GM19099 (cell line): ENCODE measurements around the gene ANAPC16.

Experiments used
- POLR2A ChIP-seq: IDR thresholded peaks from 3 replicates; pipeline ENCODE4 v1.6.1; 2011; ENCODE audit warnings: low read depth; ENCODE audit not compliant: insufficient read length; ENCODE audit errors: extremely low read depth

ANAPC16 gene

GRCh38 chr10:72200883-72201282 is 14.9 kb upstream of the ANAPC16 start:
- no peak for TF ChIP-seq POLR2A

- TF ChIP-seq POLR2A = no peak
Measured at GRCh38 chr10:72201293-72201692, 14.5 kb upstream of the ANAPC16 start.

- no peak for TF ChIP-seq POLR2A
Measured at GRCh38 chr10:72204296-72204695, 11.5 kb upstream of the ANAPC16 start.

- no peak for TF ChIP-seq POLR2A
Measured at GRCh38 chr10:72204724-72205123, 11.1 kb upstream of the ANAPC16 start.

GRCh38 chr10:72206511-72207229 is 9.1 kb upstream of the ANAPC16 start:
- no peak for TF ChIP-seq POLR2A

- no peak for TF ChIP-seq POLR2A
Measured at GRCh38 chr10:72218325-72218724, 2.5 kb downstream of the ANAPC16 start.

GRCh38 chr10:72218726-72219125 is 2.9 kb downstream of the ANAPC16 start:
- no peak for TF ChIP-seq POLR2A

- TF ChIP-seq POLR2A = no peak
Measured at GRCh38 chr10:72219235-72219814, 3.5 kb downstream of the ANAPC16 start.

- TF ChIP-seq POLR2A = no peak
Measured at GRCh38 chr10:72220637-72221036, 4.8 kb downstream of the ANAPC16 start.

GRCh38 chr10:72221278-72221677 is 5.5 kb downstream of the ANAPC16 start:
- no peak for TF ChIP-seq POLR2A

- TF ChIP-seq POLR2A = no peak
Measured at GRCh38 chr10:72223743-72224101, 7.9 kb downstream of the ANAPC16 start.

GRCh38 chr10:72226418-72227027 is 10.7 kb downstream of the ANAPC16 start:
- no peak for TF ChIP-seq POLR2A

GRCh38 chr10:72227826-72228225 is 12.0 kb downstream of the ANAPC16 start:
- no peak for TF ChIP-seq POLR2A

- TF ChIP-seq POLR2A = no peak
Measured at GRCh38 chr10:72228318-72228751, 12.5 kb downstream of the ANAPC16 start.

GRCh38 chr10:72229261-72230251 is 13.7 kb downstream of the ANAPC16 start:
- no peak for TF ChIP-seq POLR2A
